ENCODE results near the gene AKT3.

The AKT3 gene

DNA sequence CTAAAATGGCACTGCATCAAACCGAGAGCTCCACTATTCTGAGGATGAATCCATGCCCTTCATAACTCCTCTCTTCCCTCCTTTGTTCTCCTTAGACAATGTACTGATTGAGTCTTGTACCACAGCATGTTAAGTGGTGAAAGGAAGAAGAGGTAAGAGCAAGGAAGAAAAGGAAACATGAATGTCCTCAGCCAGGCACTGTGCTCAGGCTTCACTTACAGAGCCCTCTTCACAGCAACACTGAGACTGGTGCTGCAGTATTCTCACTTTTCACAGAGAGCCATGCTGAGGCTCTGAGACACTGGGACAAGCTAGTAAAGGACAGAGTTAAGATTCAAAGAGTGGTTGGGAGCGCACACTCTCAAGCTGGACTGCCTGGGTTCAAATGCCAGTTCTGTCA, 143.5 kb downstream of the AKT3 start:
- Histone ChIP-seq H3K27me3 (ENCODE audit: insufficient read depth, poor library complexity, severe bottlenecking) (no peaks in the 10 kb centered on the region), H3K36me3 (ENCODE audit: low read depth) (no peaks in the 10 kb centered on the region; the same call in 1 of the 2 replicates), H3K4me1 (ENCODE audit: insufficient read depth, poor library complexity, severe bottlenecking) (no peaks in the 10 kb centered on the region), H3K4me3 (ENCODE audit: severe bottlenecking) (no peak overlapping the region), H3K27ac (ENCODE audit: poor library complexity, severe bottlenecking) (no peak overlapping the region), H3K9me3 (ENCODE audit: severe bottlenecking) (no peaks in the 10 kb centered on the region)
- ATAC-seq (ENCODE audit: low read depth) (no peak), DNase-seq (ENCODE audit: low spot score) (no peak)
- TF ChIP-seq, protein P1, sequence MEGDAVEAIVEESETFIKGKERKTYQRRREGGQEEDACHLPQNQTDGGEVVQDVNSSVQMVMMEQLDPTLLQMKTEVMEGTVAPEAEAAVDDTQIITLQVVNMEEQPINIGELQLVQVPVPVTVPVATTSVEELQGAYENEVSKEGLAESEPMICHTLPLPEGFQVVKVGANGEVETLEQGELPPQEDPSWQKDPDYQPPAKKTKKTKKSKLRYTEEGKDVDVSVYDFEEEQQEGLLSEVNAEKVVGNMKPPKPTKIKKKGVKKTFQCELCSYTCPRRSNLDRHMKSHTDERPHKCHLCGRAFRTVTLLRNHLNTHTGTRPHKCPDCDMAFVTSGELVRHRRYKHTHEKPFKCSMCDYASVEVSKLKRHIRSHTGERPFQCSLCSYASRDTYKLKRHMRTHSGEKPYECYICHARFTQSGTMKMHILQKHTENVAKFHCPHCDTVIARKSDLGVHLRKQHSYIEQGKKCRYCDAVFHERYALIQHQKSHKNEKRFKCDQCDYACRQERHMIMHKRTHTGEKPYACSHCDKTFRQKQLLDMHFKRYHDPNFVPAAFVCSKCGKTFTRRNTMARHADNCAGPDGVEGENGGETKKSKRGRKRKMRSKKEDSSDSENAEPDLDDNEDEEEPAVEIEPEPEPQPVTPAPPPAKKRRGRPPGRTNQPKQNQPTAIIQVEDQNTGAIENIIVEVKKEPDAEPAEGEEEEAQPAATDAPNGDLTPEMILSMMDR (IDR thresholded peaks at IDR 0.05; ENCODE audit: poor library complexity, severe bottlenecking): no peak

- no peaks in the 10 kb centered on the region for H3K4me1 ChIP-seq (ENCODE audit: insufficient read depth, poor library complexity, severe bottlenecking)
- no peaks in the 10 kb centered on the region; the same call in 1 of the 2 replicates for H3K36me3 ChIP-seq (ENCODE audit: low read depth)
- no peak overlapping the region for H3K27ac ChIP-seq (ENCODE audit: poor library complexity, severe bottlenecking)
- H3K4me3 ChIP-seq (ENCODE audit: severe bottlenecking): no peak overlapping the region
- no peaks in the 10 kb centered on the region for H3K27me3 ChIP-seq (ENCODE audit: insufficient read depth, poor library complexity, severe bottlenecking)
- no peak for ATAC-seq (ENCODE audit: low read depth)
- no peaks in the 10 kb centered on the region for H3K9me3 ChIP-seq (ENCODE audit: severe bottlenecking)
- TF ChIP-seq, protein P1 (IDR thresholded peaks at IDR 0.05; ENCODE audit: poor library complexity, severe bottlenecking): no peak
- DNase-seq (ENCODE audit: low spot score): no peak
These were observed 144.5 kb downstream of the AKT3 start for GRCh38 chr1:243705585-243705984.

- Histone ChIP-seq H3K36me3 (ENCODE audit: low read depth) (no peaks in the 10 kb centered on the region), H3K27me3 (ENCODE audit: insufficient read depth, poor library complexity, severe bottlenecking) (no peaks in the 10 kb centered on the region), H3K27ac (ENCODE audit: poor library complexity, severe bottlenecking) (no peak overlapping the region), H3K9me3 (ENCODE audit: severe bottlenecking) (no peaks in the 10 kb centered on the region), H3K4me1 (ENCODE audit: insufficient read depth, poor library complexity, severe bottlenecking) (no peaks in the 10 kb centered on the region), H3K4me3 (ENCODE audit: severe bottlenecking) (no peak overlapping the region)
- ATAC-seq (ENCODE audit: low read depth) (no peak), DNase-seq (ENCODE audit: low spot score) (no peak)
- TF ChIP-seq, protein P1 (IDR thresholded peaks at IDR 0.05; ENCODE audit: poor library complexity, severe bottlenecking): no peak
These were observed 148.2 kb downstream of the AKT3 start for GRCh38 chr1:243701872-243702271.

GRCh38 chr1:243693800-243694199, 156.2 kb downstream of the AKT3 start:
- Histone ChIP-seq H3K9me3 (ENCODE audit: severe bottlenecking) (no peaks in the 10 kb centered on the region), H3K27me3 (ENCODE audit: insufficient read depth, poor library complexity, severe bottlenecking) (no peaks in the 10 kb centered on the region), H3K4me1 (ENCODE audit: insufficient read depth, poor library complexity, severe bottlenecking) (no peaks in the 10 kb centered on the region), H3K36me3 (ENCODE audit: low read depth) (no peaks in the 10 kb centered on the region), H3K4me3 (ENCODE audit: severe bottlenecking) (no peak overlapping the region), H3K27ac (ENCODE audit: poor library complexity, severe bottlenecking) (no peak overlapping the region)
- TF ChIP-seq, protein P1 (IDR thresholded peaks at IDR 0.05; ENCODE audit: poor library complexity, severe bottlenecking): no peak
- no peak for DNase-seq (ENCODE audit: low spot score)
- no peak for ATAC-seq (ENCODE audit: low read depth)

DNA sequence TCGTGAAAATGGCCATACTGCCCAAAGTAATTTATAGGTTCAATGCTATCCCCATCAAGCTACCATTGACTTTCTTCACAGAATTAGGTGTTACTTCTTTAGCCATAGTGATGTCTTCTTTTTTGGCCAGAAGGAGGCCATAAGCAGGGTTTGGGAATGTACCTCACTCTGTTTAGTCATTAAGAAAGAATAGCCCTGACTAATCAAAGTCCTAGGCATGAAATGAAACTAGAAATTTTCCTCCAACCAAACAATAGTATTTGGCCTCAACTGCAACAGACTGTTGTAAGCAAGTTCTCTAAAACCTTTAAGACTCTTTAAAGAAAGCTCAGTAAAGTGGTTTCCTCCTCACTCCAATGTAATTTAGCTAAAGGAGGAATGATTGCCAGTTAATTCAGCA, 163.9 kb downstream of the AKT3 start:
- DNase-seq (ENCODE audit: low spot score) (no peak), ATAC-seq (ENCODE audit: low read depth) (no peak)
- no peaks in the 10 kb centered on the region for H3K27me3 ChIP-seq (ENCODE audit: insufficient read depth, poor library complexity, severe bottlenecking)
- no peak overlapping the region for H3K4me3 ChIP-seq (ENCODE audit: severe bottlenecking)
- H3K9me3 ChIP-seq (ENCODE audit: severe bottlenecking): no peaks in the 10 kb centered on the region
- TF ChIP-seq, protein P1 (IDR thresholded peaks at IDR 0.05; ENCODE audit: poor library complexity, severe bottlenecking): no peak
- no peak overlapping the region for H3K27ac ChIP-seq (ENCODE audit: poor library complexity, severe bottlenecking)
- H3K4me1 ChIP-seq (ENCODE audit: insufficient read depth, poor library complexity, severe bottlenecking): no peaks in the 10 kb centered on the region
- no peaks in the 10 kb centered on the region for H3K36me3 ChIP-seq (ENCODE audit: low read depth)
